ENCODE data around the gene COG2. TPM values are rescaled to one million over a fixed set of nuclear protein-coding genes. Genes with fewer than 3 reads are reported as not detected.
"Not testable (repeated sequence)": the region's sequence is repeated elsewhere in the genome, so short reads cannot be mapped to it uniquely, and the experiment has no call there.

COG2 gene
- total RNA-seq, 1 donor from 2014 or later: 26.7 TPM

- intact Hi-C loops (cut with DNase I): no loop called here
- no peaks in the 10 kb centered on the region for H3K27me3 ChIP-seq
- DNase-seq (no peak), ATAC-seq (peak; percentile 79)
- no peak within 1 kb of the TSS for H3K4me3 ChIP-seq
- H3K9me3 ChIP-seq: no peaks in the 10 kb centered on the region
- no peak within 1 kb of the TSS for H3K27ac ChIP-seq
- no peaks in the 10 kb centered on the region for H3K36me3 ChIP-seq
- TF ChIP-seq CTCF (IDR thresholded peaks at IDR 0.05): no peak
- peaks cover 4% of the 10 kb centered on the region for H3K4me1 ChIP-seq
Observed at GRCh38 chr1:230713915-230714764, 71.9 kb downstream of the COG2 start, which contains the start of gene AGT. AGT (minus strand) TSS chr1:230714122; CDS start chr1:230710823, 3,299 bp downstream.

- H3K9me3 ChIP-seq: no peaks in the 10 kb centered on the region
Observed at GRCh38 chr1:230715510-230715909, 73.2 kb downstream of the COG2 start.

GRCh38 chr1:230716453-230716852 is 74.2 kb downstream of the COG2 start:
- H3K4me3 ChIP-seq; H3K27ac ChIP-seq; ATAC-seq; H3K27me3 ChIP-seq; H3K9me3 ChIP-seq; H3K4me1 ChIP-seq; H3K36me3 ChIP-seq; intact Hi-C loops (cut with DNase I); DNase-seq: not testable (repeated sequence)

More at GRCh38 chr1:230715510-230715909, 73.2 kb downstream of the COG2 start:
- Histone ChIP-seq H3K27me3 (no peaks in the 10 kb centered on the region), H3K4me3 (no peak overlapping the region), H3K4me1 (peaks cover 4% of the 10 kb centered on the region), H3K27ac (no peak overlapping the region), H3K36me3 (no peaks in the 10 kb centered on the region)
- intact Hi-C loops (cut with DNase I): no loop called here
- ATAC-seq: peak; percentile 12
- TF ChIP-seq CTCF (IDR thresholded peaks at IDR 0.05): no peak
- no peak for DNase-seq

GRCh38 chr1:230717251-230717650 is 75.0 kb downstream of the COG2 start:
- Histone ChIP-seq H3K4me3 (no peak overlapping the region), H3K9me3 (no peaks in the 10 kb centered on the region), H3K4me1 (peaks cover 4% of the 10 kb centered on the region), H3K36me3 (no peaks in the 10 kb centered on the region), H3K27ac (no peak overlapping the region), H3K27me3 (no peaks in the 10 kb centered on the region)
- TF ChIP-seq CTCF (IDR thresholded peaks at IDR 0.05): no peak
- no peak for DNase-seq
- intact Hi-C loops (cut with DNase I): no loop called here
- no peak for ATAC-seq

GRCh38 chr1:230721849-230722522 is 79.7 kb downstream of the COG2 start:
- H3K4me1 ChIP-seq; H3K27ac ChIP-seq; intact Hi-C loops (cut with DNase I); H3K9me3 ChIP-seq; H3K4me3 ChIP-seq; H3K36me3 ChIP-seq; ATAC-seq; H3K27me3 ChIP-seq; DNase-seq: not testable (repeated sequence)

GRCh38 chr1:230725256-230726012 is 83.2 kb downstream of the COG2 start:
- H3K4me1 ChIP-seq: no peaks in the 10 kb centered on the region
- no peak overlapping the region for H3K4me3 ChIP-seq
- ATAC-seq: no peak
- H3K27me3 ChIP-seq: no peaks in the 10 kb centered on the region
- DNase-seq: no peak
- H3K27ac ChIP-seq: no peak overlapping the region
- H3K9me3 ChIP-seq: no peaks in the 10 kb centered on the region
- no peak for TF ChIP-seq CTCF (IDR thresholded peaks at IDR 0.05)
- no peaks in the 10 kb centered on the region for H3K36me3 ChIP-seq
- intact Hi-C loops (cut with DNase I): no loop called here

Measured in upper lobe of right lung (tissue), 1 donor.